OCI-LY7 (cell line): ENCODE measurements around the gene PARD3.

ENCODE experiments used
- CTCF ChIP-seq: fragments of 200-600 bp; sonication (generic); conservative IDR thresholded peaks from 2 replicates; pipeline ENCODE4 v1.5.1; 2014; ENCODE audit warnings: mild to moderate bottlenecking, antibody characterized with exemption, low read length, moderate library complexity, mixed read lengths
- EZH2phosphoT487 ChIP-seq: fragments of 200-600 bp; sonication (generic); IDR thresholded peaks from 2 replicates; pipeline ENCODE4 v1.6.1; 2018; ENCODE audit warnings: low read depth, borderline replicate concordance, mild to moderate bottlenecking, mixed run types, antibody characterized with exemption, low read length, moderate library complexity, mixed read lengths

DNA sequence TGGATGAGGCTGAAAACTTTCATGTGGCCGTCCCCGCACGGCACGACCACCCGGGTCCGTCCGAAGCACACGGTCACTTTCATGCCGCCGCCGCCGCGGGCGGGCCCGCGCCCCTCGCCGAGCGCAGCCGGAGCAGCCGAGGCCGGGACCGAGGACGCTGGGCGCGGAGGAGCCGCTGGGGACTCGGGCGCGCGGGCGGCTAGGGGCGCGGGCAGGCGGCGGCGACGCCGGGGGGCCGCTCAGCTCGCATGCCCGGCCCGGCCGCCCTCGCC is 247 bp downstream of the PARD3 start:
- TF ChIP-seq CTCF: no peak
- TF ChIP-seq EZH2phosphoT487: no peak
